Upper lobe of right lung (tissue), 1 donor: ENCODE data around the gene LDOC1. TPM values are rescaled to one million over a fixed set of nuclear protein-coding genes. Genes with fewer than 3 reads are reported as not detected.
A peak's percentile ranks its signal among the peaks of the same experiment; 100 is the strongest.
"Not testable (repeated sequence)": the region's sequence is repeated elsewhere in the genome, so short reads cannot be mapped to it uniquely, and the experiment has no call there.

Source experiments
- ATAC-seq: fragments of 200-7000 bp; cut with Tn5 transposase; one replicate; pipeline ENCODE4 v1.9.1; 2020; ENCODE audit warnings: mild to moderate bottlenecking, moderate library complexity
- DNase-seq: peaks from one replicate; pipeline ENCODE4 v3.0.0-alpha.2; 2020
- H3K27ac ChIP-seq: fragments of 200-600 bp; one replicate; pipeline ENCODE4 v1.8.0; 2022
- H3K27me3 ChIP-seq: fragments of 200-600 bp; one replicate; pipeline ENCODE4 v1.8.0; 2022; ENCODE audit warnings: mild to moderate bottlenecking
- H3K36me3 ChIP-seq: fragments of 200-600 bp; one replicate; pipeline ENCODE4 v1.8.0; 2022
- H3K4me1 ChIP-seq: fragments of 200-600 bp; one replicate; pipeline ENCODE4 v1.8.0; 2022
- H3K4me3 ChIP-seq: fragments of 200-600 bp; one replicate; pipeline ENCODE4 v1.8.0; 2022; ENCODE audit warnings: mild to moderate bottlenecking
- H3K9me3 ChIP-seq: fragments of 200-600 bp; one replicate; pipeline ENCODE4 v1.8.0; 2022
- intact Hi-C: fragments of 100-400 bp; cut with DNase I; formaldehyde crosslinking; loops from one replicate; pipeline ENCODE4 v1.11.0; 2022
- long read RNA-seq: library from polyadenylated mRNA; unstranded; transcript quantifications from one replicate; pipeline ENCODE4 v2.0.0, GENCODE V29; 2021
- total RNA-seq: library from RNA; stranded (reverse); fragmentation: NEBNext Ultra II Directional; extraction: Animal tissue kit (Norgen Biotek cat#: 25700); gene quantifications from one replicate; pipeline ENCODE4 v1.2.1, GENCODE V29; 2021
- TF ChIP-seq, protein P1 (sequence below): fragments of 200-600 bp; IDR thresholded peaks from one replicate; pipeline ENCODE4 v1.8.0; 2022; ENCODE audit warnings: antibody characterized with exemption
- donor health status: DM: no; HTN: yes; CAD: no; lungs with severe emphysema.

The LDOC1 gene
- 19.1 TPM for total RNA-seq
- long read RNA-seq, transcript LDOC1-201 (1 exons, 1,381 nt): major isoform, 19 of 19 reads
- long read RNA-seq, partial matches to known transcripts: 0 of 19 reads
- long read RNA-seq, other reads (novel, unspliced or antisense): 0 of 19 reads

DNA sequence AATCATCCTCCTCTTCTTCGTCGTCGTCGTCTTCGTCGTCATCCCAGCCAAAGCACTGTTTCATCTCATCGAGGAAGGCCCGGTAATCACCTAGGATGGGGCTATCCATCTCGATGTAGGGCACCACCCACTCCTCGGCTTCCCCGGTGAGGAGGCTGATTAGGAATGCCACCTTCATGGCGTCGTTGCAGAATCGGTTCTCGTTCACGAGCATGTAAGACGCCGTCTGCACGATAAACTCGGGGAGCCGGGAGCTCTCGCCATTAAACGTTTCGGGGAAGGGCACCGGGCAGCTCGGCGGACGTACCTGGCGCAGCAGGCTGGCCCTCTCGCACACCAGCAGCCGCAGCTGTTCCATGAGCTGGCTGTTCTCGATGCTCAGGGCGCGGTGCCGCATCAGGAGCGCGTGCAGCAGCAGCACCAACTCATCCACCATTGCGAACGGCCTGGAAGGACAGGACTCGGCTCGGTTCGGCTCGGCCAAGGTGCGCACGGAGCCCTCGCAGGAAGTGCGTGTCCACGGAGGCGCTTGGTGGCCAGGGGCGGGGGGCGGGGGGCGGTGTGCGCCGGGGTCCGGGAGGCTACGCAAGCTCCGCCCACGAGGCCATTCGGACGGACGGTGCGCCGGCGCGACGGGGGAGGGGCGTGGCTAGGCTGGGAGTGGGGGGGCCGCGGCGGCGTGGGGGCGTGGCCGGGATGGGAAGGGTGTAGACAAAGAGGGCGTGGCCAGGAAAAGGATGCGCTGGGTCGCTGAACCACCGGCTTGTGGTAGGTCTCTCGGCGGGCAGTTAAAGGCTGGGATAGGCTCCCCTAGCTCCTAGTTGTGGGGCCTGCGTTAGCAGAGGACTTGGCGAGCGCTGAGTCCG lies at the start of gene LDOC1:
Gene LDOC1 (minus strand): TSS at position 544 of the 866 bp plus-strand sequence. CDS start 108 bp downstream, at position 436.
- intact Hi-C loops: no loop called here
- H3K27ac ChIP-seq: no peak within 1 kb of the TSS

DNA sequence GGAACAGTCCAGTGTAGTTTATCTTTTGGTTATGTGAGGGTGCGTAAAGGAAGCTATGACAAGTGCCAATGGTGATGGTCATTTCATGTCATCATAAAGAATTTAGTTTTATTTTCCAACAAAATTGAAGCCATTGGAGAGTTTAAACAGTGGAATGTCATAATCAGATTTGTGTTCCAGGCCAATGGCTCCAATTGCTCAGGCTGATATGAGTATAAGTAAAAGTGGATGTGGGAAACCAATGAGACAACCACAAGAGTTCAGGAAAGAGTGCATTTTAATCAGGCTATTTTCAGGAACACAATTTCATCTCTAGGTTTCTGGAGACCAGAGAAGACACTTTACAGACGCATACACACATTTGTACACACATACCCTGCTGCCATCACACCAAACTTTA lies 44.7 kb upstream of the LDOC1 start:
- Histone ChIP-seq H3K27me3 (no peaks in the 10 kb centered on the region), H3K9me3 (no peaks in the 10 kb centered on the region), H3K27ac (no peak overlapping the region), H3K36me3 (no peaks in the 10 kb centered on the region), H3K4me3 (no peak overlapping the region), H3K4me1 (no peaks in the 10 kb centered on the region)
- TF ChIP-seq, protein P1, sequence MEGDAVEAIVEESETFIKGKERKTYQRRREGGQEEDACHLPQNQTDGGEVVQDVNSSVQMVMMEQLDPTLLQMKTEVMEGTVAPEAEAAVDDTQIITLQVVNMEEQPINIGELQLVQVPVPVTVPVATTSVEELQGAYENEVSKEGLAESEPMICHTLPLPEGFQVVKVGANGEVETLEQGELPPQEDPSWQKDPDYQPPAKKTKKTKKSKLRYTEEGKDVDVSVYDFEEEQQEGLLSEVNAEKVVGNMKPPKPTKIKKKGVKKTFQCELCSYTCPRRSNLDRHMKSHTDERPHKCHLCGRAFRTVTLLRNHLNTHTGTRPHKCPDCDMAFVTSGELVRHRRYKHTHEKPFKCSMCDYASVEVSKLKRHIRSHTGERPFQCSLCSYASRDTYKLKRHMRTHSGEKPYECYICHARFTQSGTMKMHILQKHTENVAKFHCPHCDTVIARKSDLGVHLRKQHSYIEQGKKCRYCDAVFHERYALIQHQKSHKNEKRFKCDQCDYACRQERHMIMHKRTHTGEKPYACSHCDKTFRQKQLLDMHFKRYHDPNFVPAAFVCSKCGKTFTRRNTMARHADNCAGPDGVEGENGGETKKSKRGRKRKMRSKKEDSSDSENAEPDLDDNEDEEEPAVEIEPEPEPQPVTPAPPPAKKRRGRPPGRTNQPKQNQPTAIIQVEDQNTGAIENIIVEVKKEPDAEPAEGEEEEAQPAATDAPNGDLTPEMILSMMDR: no peak
- intact Hi-C loops: no loop called here
- no peak for ATAC-seq
- DNase-seq: no peak

More for the DNA sequence above, at the start of gene LDOC1:
- DNase-seq (peak; percentile 86), ATAC-seq (peak; percentile 96)
- TF ChIP-seq, protein P1: no peak
- H3K9me3 ChIP-seq: no peaks in the 10 kb centered on the region
- no peaks in the 10 kb centered on the region for H3K27me3 ChIP-seq
- no peaks in the 10 kb centered on the region for H3K36me3 ChIP-seq
- peak within 1 kb of the TSS; percentile 59 for H3K4me3 ChIP-seq
- H3K4me1 ChIP-seq: no peaks in the 10 kb centered on the region

DNA sequence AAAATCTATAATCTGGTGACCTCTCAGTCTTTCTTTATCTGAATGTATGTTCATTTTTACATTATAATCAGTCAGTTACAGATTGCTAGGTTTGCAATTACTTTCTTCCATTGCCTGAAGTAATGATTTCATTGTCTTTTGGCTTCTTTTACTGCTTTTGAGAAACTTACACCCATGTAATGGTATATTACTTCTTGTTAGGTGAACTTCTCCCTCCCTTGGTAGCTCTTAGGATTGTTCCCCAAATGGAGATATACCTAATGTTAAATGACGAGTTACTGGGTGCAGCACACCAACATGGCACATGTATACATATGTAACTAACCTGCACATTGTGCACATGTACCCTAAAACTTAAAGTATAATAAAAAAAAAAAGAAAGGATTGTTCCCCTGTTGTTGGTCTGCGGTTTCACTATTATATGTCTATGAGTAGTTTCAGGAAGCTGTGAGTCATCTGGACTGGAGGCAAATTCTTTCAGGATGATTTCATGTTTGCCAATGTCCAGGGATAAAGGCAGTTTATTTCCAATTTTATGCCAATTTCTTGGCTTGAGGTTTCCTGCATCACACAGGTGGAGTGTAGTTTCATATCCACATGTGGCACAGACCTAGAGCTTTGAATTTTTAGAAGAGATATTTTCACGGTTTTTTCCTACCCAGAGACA lies 43.5 kb upstream of the LDOC1 start:
- ATAC-seq: no peak
- TF ChIP-seq, protein P1: no peak
- Histone ChIP-seq H3K4me3 (no peak overlapping the region), H3K27ac (no peak overlapping the region), H3K27me3 (no peaks in the 10 kb centered on the region), H3K9me3 (no peaks in the 10 kb centered on the region), H3K4me1 (no peaks in the 10 kb centered on the region), H3K36me3 (no peaks in the 10 kb centered on the region)
- no peak for DNase-seq
- intact Hi-C loops: no loop called here

DNA sequence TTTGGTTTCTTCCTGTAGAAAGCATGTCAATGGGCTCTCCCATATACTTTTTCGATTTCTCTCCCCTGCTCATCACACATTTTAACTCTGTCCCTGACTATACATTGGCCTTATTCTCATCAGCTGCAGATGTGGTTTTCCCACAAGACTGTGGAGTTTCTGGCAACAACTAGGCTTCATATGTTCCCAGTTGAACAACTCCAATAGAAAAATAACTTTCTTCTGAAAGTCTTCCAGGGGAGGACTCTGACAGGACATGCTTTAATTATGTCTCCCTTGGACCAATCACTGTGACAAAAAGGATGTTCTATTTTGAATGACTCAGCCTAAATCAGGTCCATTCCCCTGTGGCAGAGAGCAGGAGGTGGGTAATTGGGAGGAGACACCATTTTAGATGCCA lies 37.3 kb upstream of the LDOC1 start:
- DNase-seq (no peak), ATAC-seq (no peak)
- no peaks in the 10 kb centered on the region for H3K36me3 ChIP-seq
- no peaks in the 10 kb centered on the region for H3K27me3 ChIP-seq
- intact Hi-C loops: no loop called here
- H3K4me3 ChIP-seq: no peak overlapping the region
- TF ChIP-seq, protein P1: no peak
- H3K9me3 ChIP-seq: no peaks in the 10 kb centered on the region
- H3K27ac ChIP-seq: no peak overlapping the region
- no peaks in the 10 kb centered on the region for H3K4me1 ChIP-seq

DNA sequence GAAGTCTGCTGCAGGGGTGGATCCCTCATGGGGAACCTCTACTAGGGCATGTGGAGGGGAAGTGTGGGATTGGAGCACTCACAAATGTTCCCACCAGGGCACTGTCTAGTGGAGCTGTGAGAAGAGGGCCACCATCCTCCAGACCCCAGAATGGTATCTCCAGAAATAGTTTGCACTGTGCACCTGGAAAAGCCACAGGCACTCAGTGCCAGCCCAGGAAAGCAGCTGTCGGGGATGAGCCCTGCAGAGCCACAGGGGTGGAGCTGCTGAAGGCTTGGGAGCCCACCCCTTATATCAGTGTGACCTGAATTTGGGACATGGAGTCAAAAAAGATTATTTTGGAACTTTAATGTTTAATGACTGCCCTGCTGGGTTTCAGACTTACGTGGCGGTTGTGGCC lies 25.0 kb upstream of the LDOC1 start:
- ATAC-seq (no peak), DNase-seq (no peak)
- Histone ChIP-seq H3K9me3 (no peaks in the 10 kb centered on the region), H3K27ac (no peak overlapping the region), H3K27me3 (no peaks in the 10 kb centered on the region), H3K4me1 (no peaks in the 10 kb centered on the region), H3K4me3 (no peak overlapping the region), H3K36me3 (no peaks in the 10 kb centered on the region)
- TF ChIP-seq, protein P1: no peak
- intact Hi-C loops: no loop called here

DNA sequence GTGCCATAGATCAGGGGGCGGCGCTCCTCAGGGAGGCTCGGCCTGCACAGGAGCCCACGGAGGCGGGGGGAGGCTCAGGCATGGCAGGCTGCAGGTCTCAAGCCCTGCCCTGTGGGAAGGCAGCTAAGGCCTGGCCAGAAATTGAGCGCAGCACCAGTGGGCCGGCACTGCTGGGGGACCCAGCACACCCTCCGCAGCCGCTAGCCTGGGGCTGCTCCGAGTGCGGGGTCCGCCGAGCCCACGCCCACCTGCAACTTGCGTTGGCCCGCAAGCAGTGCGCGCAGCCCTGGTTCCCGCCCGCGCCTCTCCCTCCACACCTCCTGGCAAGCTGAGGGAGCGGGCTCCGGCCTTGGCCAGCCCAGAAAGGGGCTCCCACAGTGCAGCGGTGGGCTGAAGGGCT lies 11.6 kb upstream of the LDOC1 start:
- DNase-seq, H3K4me1 ChIP-seq, H3K27ac ChIP-seq, H3K9me3 ChIP-seq, H3K27me3 ChIP-seq, H3K36me3 ChIP-seq, H3K4me3 ChIP-seq, ATAC-seq, intact Hi-C loops: not testable (repeated sequence)
